Gastrocnemius medialis (tissue), 4 donors: ENCODE measurements around the gene WDR70.

Source experiments
- POLR2A ChIP-seq, 2 donors: fragments of 450-650 bp; IDR thresholded peaks; one replicate each; pipeline ENCODE4 v1.6.1; 2017; ENCODE audit warnings: antibody characterized with exemption in 2 of 2, mild to moderate bottlenecking in 2 of 2, moderate library complexity in 2 of 2
- TF ChIP-seq, protein P1 (sequence below), 5 experiments: fragments of 450-650 bp in 3 of 5; fragments of 200-600 bp in 2 of 5; sonication (generic) in 2 of 5; IDR thresholded peaks in 4 of 5; conservative IDR thresholded peaks in 1 of 5; 1 replicate in 4 of 5; 2 replicates in 1 of 5; pipeline ENCODE4 v1.5.1; 2016 to 2019; ENCODE audit warnings: antibody characterized with exemption in 5 of 5, mild to moderate bottlenecking in 3 of 5, moderate library complexity in 3 of 5

GRCh38 chr5:37601163-37601562, 222.0 kb downstream of the WDR70 start:
- TF ChIP-seq, protein P1, sequence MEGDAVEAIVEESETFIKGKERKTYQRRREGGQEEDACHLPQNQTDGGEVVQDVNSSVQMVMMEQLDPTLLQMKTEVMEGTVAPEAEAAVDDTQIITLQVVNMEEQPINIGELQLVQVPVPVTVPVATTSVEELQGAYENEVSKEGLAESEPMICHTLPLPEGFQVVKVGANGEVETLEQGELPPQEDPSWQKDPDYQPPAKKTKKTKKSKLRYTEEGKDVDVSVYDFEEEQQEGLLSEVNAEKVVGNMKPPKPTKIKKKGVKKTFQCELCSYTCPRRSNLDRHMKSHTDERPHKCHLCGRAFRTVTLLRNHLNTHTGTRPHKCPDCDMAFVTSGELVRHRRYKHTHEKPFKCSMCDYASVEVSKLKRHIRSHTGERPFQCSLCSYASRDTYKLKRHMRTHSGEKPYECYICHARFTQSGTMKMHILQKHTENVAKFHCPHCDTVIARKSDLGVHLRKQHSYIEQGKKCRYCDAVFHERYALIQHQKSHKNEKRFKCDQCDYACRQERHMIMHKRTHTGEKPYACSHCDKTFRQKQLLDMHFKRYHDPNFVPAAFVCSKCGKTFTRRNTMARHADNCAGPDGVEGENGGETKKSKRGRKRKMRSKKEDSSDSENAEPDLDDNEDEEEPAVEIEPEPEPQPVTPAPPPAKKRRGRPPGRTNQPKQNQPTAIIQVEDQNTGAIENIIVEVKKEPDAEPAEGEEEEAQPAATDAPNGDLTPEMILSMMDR (IDR thresholded peaks at IDR 0.05 in 4 of 5, conservative IDR thresholded peaks at IDR 0.05 in 1 of 5): no peak
- TF ChIP-seq POLR2A (IDR thresholded peaks at IDR 0.05): no peak
